Stimulated activated CD4-positive, alpha-beta T cell treated with anti-CD3 and anti-CD28 coated beads, Interleukin-2, amount 100 ng/mL, for 4 hours (primary cell): ENCODE measurements around the gene APRT.
A peak's percentile ranks its signal among the peaks of the same experiment; 100 is the strongest.
"Not testable (repeated sequence)": the region's sequence is repeated elsewhere in the genome, so short reads cannot be mapped to it uniquely, and the experiment has no call there.

ENCODE experiments used
- DNase-seq: peaks from one replicate; pipeline ENCODE4 v3.0.0-alpha.2; 2020; ENCODE audit warnings: low read depth

The APRT gene

DNA sequence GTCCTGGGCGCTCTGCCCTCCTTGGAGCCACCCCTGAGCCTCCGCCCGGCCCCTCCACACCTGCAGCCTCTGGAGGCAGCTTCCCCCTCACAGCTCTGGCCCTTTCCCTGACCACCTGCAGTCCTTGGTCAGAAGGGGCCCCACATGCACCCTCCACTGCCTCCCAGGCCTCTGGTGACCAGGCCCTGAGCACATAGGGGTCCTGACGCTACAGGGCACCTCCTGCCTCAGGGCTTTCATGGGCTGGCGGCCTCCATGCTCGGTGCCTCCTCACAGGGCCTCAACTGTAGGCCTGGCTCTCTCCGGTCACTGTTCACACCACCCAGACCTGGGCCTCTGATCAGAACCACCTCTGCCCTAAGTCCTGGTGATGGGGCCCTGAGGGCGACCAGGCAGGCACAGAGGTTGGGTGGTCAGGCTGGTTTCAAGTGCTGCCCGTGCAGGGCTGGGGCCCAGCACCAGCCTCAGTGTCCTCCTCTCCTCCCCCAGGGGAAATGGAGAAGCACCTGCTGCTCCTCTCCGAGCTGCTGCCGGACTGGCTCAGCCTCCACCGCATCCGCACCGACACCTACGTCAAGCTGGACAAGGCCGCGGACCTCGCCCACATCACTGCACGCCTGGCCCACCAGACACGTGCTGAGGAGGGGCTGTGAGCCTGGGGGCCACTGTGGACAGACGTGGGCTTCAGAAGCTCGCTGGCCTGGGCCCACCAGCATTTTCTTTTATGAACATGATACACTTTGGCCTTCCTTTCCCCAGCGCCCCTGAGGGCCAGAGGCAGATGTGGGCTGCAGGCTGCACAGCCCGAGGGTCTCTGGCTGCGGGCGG is 3.9 kb downstream of the APRT start:
- DNase-seq, result no peak

DNA sequence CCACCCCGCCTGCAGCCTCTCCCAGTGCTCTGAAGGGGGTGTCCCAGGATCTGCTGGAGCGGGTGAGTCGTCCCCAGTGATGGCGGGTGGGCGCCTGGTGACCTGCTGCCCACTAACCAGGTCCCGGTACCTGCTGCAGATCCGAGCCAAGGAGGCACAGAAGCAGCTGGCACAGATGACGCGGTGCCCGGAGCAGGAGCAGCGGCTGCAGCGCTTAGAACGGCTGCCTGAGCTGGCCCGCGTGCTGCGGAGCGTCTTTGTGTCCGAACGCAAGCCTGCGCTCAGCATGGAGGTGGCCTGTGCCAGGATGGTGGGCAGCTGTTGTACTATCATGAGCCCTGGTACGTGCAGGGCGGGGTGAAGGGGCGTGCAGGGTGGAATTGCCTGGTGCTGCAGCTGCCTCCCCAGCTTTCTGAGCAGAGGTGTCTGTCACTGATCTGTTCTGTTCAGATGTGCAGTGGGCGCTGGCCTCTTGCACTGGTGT is 4.5 kb downstream of the APRT start:
- no peak for DNase-seq

DNA sequence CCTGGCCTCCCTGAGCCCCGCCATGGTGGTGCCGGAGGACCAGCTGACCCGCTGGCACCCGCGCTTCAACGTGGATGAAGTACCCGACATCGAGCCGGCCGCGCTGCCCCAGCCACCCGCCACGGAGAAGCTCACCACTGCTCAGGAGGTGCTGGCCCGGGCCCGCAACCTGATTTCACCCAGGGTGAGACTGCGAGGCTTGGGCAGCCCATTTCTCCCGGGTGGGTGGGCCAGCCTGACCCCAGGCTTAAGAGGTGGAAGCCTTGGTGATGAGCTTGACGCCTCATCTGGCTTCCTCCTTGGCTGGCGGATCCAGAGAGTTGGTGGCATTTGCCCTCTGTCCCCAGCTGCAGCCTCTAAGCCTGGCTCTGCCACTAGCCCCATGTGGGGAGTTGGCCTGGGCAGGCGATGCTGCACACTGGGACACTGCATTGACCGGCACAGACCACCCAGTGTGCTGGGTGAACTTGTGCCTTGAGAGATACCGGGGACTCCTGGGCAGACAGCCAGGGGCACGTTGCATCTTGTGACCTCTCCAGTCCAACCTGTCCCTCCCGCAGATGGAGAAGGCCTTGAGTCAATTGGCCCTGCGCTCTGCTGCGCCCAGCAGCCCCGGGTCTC is 5.1 kb downstream of the APRT start:
- no peak for DNase-seq

DNA sequence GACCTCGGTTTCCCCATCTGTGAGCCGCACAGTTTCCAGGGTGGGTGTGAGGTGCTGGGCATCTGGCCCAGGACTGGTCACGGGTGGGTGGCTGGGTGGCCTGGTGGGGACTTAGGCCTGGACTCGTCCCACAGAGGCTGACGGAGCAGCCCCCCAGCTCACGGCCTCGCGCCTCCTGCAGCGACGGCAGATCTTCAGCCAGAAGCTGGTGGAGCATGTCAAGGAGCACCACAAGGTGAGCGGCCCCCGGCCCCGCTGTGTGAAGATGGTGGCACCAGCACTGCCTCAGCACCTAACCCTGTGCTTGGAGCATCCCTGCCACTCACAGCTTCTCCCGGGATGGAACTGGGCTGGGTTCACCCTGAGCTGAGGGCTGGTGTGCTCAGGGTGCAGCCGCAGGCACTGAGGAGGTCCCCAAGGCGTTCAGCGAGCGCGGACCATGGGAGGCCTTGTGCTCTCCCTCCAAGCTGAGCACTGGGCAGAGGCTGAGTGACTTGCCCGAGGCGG is 5.8 kb downstream of the APRT start:
- DNase-seq, result no peak

DNA sequence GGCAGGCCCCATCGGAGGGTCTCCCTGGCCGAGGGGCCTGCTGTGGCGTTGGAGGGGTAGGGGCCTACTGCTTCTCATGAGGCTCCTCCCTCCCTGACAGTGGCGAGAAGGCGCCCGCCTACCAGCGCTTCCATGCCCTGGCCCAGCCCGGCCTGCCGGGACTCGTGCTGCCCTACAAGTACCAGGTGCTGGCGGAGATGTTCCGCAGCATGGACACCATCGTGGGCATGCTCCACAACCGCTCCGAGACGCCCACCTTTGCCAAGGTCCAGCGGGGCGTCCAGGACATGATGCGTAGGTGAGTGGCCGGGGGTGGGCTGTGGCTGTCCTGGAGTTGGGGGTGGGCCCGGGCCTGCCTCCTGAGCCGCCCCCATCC is 6.4 kb downstream of the APRT start:
- no peak for DNase-seq

DNA sequence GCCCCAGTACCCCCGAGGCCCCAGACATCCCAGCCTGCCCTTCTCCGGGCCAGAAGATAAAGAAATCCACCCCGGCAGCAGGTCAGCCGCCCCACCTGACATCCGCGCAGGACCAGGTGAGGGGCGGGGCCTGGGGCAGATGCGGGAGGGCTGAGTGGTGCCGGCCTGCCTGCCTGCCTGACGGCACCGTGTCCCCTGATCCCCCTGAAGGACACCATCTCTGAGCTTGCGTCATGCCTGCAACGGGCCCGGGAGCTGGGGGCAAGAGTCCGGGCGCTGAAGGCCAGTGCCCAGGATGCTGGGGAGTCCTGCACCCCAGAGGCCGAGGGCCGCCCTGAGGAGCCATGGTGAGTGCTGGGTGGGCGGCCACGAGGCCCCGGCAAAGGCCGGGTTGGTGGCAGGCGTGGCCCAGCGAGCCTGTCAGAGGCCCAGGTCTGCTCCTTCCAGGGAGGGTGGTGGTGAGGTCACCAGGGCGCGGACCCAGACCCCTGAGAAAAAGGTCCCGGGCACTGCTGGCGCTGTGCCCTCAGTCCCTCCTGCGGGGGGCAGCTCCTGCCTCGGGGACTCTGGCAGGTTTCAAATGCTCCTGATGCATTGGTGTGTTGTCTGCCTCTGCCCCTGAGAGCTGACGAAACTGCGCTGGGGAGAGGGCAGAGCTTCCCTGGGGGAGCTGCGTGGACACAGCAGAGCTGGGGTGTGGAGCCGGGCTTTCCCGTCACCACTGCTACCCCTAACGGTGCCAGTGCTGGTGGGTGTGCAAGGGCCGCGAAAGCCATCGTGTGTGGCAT is 7.0 kb downstream of the APRT start:
- no peak for DNase-seq

GRCh38 chr16:88804173-88804551 is 7.6 kb downstream of the APRT start:
- no peak for DNase-seq

GRCh38 chr16:88803264-88803987 is 8.3 kb downstream of the APRT start, which contains the start of gene CDT1:
Gene CDT1, plus strand, starts transcription at chr16:88803789. Its CDS starts 43 bp downstream, at chr16:88803832.
- peak; percentile 81 for DNase-seq

DNA sequence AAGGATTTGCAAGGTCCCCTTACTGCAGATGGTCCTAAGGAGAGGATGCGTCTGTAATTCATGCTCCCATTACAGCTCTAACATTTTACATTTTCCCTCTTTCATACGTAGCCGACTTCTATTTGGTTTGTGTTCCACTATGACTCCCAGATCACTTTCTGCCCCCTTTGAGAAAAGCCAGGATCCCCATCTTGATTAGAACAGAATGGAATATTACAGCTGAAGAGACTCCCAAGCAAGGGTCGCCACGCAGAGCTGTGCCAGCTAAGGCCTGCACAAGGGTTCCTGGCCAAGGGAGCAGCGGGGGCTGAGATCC is 11.5 kb downstream of the APRT start:
- no peak for DNase-seq

- no peak for DNase-seq
These were observed 12.0 kb downstream of the APRT start for GRCh38 chr16:88799569-88800276.

DNA sequence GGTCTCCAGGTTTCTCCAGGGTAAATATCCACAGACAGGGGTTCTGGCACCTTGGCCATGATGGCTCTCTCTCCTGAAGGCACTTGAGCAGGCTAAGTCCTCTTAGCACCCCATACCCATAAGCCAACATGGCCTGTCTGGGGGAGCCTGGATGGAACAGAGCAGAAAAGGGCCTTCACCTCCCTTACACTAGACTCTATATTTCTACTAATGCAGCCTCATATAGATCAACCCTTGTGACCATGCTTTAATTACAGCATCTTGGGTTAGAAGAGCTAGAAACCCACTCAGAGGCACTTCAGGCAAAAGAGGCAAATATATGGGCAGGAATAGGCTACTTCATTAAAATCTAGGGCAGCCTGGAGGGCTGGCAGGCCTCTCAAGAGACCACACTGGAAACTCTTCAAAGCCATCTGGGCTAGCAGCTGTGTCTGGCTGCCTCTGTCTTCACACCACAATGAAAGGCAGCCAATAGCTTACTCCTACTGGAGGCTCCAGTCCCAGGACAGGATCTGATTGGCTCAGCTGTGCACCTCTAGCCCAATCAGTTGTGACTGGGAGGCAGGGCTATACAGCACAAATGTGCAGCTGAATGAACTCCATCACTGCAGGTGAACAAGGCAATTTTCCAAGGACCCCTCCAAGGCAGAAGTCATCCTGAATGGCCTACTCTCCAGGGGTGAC is 12.8 kb downstream of the APRT start:
- DNase-seq, result no peak

- DNase-seq, result no peak
These were observed 13.7 kb downstream of the APRT start for GRCh38 chr16:88798073-88798472.

- no peak for DNase-seq
These were observed 15.4 kb downstream of the APRT start for GRCh38 chr16:88796278-88796677.

- no peak for DNase-seq
These were observed 18.3 kb downstream of the APRT start for GRCh38 chr16:88793251-88793954.

DNA sequence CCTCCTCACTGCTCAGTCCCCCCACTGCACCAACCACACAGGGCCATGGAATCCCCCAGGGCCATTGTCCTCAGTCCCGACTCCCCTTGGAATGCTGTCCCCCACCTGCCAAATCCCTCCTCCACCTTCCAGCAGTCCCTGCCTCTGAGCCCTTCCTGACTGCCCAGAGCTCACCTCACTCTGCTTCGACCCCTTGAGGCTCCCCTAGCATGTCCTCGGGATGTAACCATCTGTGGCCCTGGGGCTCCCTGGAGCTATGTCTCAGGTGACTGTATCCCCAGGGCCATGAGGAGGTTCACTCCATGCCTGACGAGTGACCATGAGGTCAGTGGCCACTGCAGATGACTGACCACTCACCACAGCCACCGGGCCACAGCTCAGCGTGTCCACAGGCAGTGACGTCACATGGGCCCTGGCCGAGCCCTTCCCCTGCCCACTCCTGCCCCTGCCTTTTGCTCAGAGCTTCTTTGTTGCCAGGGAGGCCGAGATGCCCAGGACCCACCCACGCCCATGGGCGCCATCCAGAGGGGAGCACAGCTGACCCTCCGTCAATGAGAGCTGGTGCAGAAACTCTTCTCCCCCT is 19.0 kb downstream of the APRT start:
- DNase-seq, result no peak

- no peak for DNase-seq
These were observed 19.6 kb downstream of the APRT start for GRCh38 chr16:88792078-88792550.

DNA sequence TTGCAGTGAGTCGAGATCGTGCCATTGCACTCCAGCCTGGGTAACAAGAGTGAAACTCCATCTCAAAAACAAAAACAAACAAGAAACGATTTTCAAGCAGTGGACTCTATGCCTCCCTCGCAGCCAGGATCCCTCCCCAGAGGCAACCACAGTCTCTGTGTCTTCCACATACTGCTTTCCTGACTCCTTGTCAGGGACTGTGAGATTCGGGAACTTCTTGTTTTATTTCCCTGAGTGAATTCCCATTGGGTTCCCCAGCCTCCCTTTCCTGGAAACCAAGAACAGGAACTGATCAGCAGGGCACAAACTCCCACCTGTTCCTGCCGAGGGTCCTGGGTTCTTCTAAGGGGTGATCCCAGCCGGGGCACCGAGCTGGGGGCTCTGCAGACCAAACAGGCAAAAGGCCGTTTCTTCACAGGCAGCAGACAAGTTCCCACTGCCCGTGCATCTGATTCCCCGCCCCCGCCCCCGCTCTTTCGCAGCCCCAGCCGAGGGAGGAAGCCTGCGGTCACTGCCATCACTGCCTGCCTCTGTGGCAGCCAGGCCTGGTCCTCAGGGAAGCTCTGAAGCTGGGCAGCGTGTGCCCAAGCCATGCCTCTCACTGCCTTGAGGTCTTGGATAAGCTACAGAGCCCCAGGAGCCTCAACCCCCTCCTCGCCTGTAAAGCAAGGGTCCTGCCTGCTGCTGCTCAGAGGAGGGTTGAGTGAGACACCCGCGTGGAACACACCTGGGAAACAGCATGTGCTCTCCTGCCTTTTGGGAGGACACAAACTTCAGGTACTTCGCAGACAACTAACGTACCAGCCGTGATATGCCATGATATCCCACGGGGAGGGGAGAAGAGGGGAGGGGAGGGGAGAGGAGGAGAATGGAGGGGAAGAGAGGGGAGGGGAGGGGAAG is 21.2 kb downstream of the APRT start:
- DNase-seq, result peak; percentile 49

DNA sequence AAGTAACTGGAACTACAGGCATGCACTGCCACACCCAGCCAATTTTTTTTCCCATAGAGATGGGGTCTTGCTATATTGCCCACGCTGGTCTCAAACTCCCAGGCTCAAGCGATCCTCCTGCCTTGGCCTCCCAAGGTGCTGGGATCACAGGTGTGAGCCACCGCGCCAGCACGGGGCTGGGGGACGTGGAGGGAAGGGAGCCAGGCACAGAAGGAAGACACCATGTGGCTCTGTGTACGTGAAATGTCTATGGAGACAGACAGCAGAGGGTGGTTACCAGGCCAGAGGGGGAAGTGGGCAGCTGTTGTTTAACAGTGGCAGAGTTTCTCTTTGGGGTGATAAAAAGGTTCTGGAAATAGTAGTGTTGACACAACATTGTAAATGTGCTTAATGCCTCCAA is 22.1 kb downstream of the APRT start:
- no peak for DNase-seq

GRCh38 chr16:88788749-88789148 is 23.0 kb downstream of the APRT start:
- not testable (repeated sequence) for DNase-seq
